ENCODE measurements around the gene PAQR4.
"Not testable (repeated sequence)": the region's sequence is repeated elsewhere in the genome, so short reads cannot be mapped to it uniquely, and the experiment has no call there.

Gene PAQR4

DNA sequence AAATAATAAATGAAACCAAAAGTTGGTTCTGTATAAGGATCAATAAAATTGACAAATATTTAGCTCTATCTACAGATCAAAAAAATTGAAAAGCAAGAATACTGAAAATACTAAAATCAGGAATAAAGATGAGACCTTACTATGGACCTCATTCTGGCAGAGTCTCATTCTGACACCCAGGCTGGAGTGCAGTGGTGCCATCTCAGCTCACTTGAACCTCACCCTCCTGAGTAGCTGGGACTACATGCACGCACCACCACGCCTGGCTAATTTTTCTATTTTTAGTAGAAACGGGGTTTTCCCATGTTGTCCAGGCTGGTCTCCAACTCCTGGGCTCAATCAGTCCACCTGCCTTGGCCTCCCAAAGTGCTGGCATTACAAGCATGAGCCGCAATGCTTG is 27.1 kb upstream of the PAQR4 start:
- FAIRE-seq, result no peak

DNA sequence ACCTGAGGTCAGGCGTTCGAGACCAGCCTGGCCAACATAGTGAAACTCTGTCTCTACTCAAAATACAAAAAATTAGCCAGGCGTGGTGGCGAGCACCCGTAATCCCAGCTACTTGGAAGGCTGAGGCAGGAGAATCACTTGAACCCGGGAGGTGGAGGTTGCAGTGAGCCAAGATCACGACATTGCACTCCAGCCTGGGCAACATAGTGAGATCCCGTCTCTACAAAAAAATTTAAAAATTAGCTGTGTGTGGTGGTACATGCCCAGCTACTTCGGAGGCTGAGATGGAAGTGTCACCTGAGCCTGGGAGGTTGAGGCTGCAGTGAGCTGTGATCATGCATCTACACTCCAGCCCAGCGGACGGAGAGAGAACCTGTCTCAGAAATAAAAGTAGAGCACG is 25.4 kb upstream of the PAQR4 start:
- not testable (repeated sequence) for FAIRE-seq; DNase-seq (ENCODE audit: extremely low spot score, insufficient read length, low read depth)

More for the DNA sequence above, 27.1 kb upstream of the PAQR4 start:
- no peak for DNase-seq (ENCODE audit: extremely low spot score, insufficient read length, low read depth)

DNA sequence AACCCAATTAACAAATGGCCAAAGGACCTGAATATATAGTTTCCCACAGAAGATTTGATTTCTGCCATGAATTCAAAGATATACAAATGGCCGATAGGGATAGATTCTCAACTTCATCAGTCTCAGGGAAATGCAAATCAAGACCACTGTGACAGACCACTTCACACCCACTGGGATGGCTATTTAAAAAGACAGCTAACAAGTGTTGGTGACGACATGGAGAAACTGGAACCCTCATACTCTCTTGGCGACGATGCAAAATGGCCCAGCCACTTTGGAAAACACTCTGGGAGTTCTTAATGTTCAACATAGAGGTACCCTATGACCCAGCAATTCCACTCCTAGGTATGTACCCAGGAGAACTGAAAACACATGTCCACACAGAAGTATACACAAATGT is 22.5 kb upstream of the PAQR4 start:
- no peak for FAIRE-seq

DNA sequence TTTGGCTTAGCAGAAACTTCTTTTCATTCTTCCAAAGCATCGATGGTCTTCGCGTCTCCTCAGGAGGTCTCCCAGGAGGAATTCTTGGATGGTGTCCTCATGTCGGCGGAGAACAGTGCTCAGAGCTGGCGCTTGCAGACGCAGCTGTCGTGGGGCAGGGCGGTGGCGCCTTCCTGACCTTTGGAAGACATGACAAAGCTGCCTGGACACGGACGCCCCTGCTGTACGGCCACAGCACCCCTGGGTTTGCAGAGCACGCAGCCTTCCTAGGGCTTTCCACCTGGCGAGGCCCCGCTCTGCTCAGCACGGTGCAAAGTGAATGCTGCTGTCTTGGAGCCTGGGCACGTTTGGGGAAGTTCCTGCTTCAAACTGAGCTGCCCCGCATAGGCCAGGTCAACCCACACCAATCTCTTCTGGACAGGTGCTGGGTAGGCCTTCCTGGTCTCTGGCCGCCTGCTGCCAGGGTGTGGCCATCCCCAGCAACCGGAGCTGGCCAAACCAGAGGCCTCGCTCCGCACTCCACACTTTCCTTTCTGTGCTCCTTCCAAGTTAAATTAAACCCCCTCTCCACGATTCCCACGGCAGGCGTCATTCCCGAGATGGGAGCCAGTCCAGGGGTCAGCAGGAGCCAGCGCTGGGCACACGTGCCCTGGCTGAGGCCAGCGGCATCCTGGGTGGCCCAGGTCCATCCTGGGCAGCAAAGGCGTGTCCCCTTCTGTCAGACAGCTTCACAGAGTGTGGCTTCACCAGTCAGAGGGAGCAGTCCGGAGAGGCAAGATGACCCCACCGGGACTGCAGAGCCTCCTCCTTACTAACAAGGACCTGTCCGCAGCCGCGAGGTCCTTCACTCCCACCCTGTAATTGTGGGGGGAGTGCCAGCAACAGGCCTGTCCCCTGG is 20.1 kb upstream of the PAQR4 start:
- FAIRE-seq, result no peak
- DNase-seq (ENCODE audit: extremely low spot score, insufficient read length, low read depth), result no peak

More for the DNA sequence above, 22.5 kb upstream of the PAQR4 start:
- DNase-seq (ENCODE audit: extremely low spot score, insufficient read length, low read depth), result no peak

DNA sequence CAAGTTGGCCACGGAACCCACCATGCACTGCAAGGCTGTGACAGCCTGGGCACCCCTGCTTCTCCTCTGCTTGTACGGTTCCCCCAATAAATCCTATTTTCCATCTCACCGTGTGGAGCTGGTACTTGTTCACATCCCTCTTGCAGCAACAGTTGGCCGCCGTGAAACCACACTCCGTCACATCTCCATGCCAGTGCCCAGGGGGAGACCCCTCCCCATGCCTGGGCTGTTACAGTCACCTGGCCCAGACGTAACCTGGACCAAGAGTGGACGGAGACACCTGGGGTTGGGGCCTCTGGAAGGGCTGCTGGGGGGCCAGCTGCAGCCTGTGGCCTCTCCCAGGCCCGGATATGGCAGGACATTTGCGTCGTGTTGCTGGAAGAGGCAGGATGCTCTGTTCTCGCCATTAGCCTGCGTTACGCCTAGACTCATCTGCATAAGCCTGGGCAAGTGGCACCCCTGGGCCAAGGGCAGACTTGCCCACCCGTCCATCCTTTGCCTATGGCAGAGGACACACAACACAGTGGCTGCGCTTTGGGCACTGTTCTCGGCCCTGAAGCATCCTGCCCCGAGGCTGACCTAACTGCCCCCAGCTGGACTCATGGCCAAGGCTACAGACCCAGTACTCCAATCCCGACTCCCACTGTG is 19.3 kb upstream of the PAQR4 start:
- DNase-seq (ENCODE audit: extremely low spot score, insufficient read length, low read depth) (no peak), FAIRE-seq (no peak)

DNA sequence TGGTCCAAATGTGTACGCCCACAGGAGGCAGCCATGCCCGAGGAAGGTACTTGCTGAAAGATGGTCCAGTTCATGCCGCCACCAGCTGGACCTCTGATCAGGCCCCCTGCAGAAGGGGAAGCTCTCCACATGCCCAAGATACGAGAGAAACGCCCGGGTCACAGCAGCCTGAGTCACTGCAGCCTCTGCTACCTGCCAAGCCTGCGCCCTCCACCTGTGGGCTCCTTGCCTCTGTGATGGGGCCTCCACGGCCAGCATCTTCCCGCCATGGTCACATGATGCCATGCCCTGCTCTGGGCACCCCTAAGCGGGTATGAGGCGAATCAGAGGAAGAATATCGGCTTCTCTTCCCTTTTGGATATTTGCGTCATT is 18.8 kb upstream of the PAQR4 start:
- no peak for DNase-seq (ENCODE audit: extremely low spot score, insufficient read length, low read depth)
- no peak for FAIRE-seq

DNA sequence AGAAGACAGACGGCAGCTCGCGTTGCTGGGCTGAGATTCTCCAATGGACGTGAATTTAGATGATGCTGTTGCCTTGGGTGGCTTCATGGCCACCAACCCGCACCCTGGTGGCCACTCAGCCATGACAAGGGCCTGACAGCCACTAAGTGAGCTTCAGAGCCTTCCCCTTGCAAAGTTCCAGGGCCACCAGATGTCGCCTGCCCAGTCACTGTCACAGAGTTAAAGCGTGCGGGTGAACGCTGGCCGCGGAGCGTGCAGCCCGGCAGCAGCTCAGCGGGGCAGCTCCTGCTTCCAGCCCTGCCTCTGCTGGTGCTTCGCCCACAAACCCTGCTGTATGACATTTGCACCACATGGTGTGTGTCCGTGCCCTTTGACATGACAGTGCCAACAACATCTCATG is 18.4 kb upstream of the PAQR4 start:
- DNase-seq (ENCODE audit: extremely low spot score, insufficient read length, low read depth) (no peak), FAIRE-seq (no peak)

DNA sequence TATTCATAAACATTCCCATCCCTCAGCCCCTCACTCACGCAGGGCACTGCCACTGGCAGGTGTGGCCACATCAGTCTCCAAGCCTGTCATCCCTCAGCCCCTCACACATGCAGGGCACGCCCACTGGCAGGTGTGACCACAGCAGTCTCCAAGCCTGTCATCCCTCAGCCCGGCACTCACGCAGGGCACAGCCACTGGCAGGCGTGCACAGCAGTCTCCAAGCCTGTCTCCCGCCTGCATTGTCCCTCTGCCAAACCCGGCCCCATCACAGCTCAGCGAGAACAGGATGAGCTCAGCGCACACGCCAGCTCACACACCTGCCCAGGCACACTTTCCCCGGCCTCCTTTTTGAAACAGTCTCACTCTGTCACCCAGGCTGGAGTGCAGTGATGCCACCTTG is 16.5 kb upstream of the PAQR4 start:
- DNase-seq (ENCODE audit: extremely low spot score, insufficient read length, low read depth) (no peak), FAIRE-seq (no peak)

DNA sequence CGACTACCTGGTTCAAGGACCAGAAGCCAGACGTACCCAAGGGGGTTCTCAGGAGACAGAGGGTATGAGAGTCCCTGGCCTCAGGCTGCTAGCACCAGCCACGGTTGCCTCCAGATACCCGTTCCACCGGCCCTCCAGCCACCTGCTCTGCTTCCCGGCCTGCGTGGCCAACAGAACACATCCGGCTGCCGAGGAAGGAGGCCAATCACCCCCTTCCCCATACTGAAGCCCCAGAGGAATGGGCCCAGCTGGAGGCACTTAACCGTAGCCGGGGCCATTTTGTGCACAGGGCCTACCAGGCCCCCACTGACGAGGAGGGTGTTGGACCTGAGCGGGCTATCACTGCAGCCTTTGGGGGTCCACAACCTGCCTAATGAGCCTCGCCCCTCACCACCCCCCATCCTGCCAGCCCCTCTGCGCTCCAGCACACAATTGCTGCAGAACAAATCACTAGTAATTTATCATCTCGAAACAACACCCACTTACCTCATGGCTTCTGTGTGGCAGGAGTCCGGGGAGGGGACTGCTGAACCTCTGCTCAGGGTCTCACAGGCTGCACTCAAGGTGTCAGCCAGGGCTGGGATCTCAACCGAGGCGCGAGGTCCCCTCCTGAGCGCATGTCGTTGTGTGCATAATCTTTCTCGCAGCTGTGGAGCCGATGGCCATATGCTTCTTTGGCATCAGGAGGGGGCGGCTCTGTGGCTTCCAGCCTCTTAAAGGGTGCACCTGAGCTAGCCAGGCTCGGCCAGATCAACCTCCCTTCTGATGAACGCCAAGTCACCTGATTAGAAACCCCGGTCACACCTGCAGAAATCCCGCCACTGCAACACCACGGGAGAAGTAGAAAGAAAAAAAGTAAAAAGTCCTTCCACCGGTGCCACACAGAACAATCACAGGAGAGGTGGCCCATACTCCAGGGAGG is 15.2 kb upstream of the PAQR4 start:
- DNase-seq (ENCODE audit: extremely low spot score, insufficient read length, low read depth) (no peak), FAIRE-seq (no peak)

DNA sequence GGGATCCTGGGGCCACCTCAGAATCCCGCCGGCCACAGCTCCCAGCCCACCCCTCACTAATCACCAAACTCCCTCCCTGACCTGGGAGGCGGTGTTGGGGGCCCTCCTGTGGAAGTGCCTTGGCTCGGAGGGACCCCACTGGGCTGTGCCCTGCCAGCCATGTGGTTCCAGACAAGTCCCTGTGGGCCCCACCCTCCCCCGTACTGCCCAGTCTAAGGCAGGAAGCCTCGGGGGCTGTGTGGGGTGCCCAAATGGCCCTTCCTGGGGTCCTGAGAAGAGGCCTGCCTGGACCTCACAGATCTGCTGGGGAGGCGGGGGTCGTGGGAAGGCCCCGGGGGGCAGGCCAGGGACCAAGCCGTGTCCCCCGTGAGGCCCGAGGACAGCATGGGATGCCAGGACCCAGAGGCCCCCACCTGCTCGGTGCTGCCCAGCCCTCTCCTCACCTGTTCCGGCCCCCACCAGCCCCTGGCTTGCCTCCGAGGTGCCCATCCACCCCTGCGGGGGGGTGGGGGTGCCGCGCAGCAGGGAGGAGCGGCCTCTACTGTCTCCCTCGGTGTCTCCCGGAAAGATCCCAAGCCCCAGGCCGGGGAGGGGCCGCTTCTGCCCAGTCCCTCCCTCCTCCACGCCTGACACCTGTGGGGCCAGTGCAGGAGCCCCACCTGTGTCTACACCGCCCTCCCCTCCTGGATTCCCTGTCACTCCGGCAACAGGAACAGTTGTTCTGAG is 14.3 kb upstream of the PAQR4 start:
- DNase-seq (ENCODE audit: extremely low spot score, insufficient read length, low read depth) (no peak), FAIRE-seq (no peak)

DNA sequence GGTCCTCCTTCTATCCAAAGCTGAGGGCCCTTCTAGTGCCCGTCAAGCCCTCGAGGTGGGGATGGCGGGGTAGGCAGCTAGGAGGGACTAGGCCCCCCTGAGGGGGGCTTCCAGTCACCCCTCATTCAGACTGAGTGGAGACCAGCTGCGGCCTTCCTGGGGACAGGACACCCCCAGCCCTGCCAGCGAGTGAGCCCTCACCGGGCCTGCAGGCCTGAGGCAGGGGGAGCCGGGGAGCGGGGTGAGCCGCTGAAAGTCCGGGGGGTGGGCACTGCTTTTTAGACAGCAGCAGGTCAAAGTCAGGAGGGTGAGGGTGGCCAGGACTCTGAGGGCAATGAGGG is 13.7 kb upstream of the PAQR4 start:
- DNase-seq (ENCODE audit: extremely low spot score, insufficient read length, low read depth), result no peak
- no peak for FAIRE-seq

DNA sequence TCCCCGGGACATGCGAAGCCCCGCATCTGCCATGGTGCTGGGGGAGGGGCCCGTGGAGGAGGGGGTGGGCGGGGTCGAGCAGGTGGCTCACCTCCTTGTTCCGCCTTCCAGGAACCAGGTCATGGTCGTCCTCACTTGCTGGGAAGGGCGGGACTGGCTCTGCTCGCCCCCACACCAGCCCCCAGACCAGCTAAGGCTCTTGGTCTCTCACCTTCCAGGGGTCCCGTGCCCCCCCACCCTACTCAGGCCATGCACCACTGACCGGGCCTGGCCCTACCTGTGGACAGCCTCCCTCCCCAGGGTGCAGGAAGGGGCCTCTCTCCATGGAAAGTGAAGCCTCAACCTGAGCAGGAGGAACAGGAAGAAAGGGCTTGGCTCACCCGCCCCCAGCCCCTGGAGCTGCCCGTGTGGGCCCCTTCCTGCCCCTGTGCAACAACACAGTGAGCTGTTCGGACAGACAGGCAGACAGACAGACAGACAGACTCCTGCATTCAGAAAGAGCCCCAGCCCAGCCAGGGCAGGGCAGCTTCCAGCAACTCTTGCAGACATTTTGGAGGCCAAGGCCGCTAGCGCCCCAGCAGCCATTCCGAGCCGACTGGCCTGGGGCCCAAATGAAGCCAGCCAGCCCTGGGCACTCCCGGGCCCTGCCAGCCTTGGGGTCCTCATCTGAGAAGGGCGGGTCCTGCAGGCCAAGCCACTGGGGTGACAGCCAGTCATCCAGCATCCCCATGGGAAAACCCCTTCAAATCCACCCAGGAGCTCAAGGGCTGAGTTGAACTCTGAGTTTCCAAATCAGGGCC is 13.2 kb upstream of the PAQR4 start:
- DNase-seq (ENCODE audit: extremely low spot score, insufficient read length, low read depth), result no peak
- FAIRE-seq, result no peak

DNA sequence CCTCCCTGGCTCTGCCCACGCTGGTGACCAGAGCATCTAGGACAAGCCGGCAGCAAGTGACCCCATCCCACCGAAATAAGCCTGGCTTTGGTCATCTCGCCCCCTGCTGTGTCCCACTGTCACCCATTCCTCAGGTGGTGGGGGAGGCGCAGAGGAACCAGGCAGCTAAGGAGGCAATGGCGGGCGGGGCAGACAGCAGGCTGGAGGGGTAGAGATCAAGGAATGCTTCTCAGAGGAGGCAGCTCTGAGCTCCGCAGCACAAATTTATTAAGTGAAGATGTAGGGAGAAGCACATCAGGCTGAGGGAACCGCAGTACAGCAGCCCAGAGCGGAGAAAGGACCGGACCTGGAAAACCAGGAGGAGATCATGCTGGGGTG is 12.6 kb upstream of the PAQR4 start:
- no peak for FAIRE-seq
- no peak for DNase-seq (ENCODE audit: extremely low spot score, insufficient read length, low read depth)

DNA sequence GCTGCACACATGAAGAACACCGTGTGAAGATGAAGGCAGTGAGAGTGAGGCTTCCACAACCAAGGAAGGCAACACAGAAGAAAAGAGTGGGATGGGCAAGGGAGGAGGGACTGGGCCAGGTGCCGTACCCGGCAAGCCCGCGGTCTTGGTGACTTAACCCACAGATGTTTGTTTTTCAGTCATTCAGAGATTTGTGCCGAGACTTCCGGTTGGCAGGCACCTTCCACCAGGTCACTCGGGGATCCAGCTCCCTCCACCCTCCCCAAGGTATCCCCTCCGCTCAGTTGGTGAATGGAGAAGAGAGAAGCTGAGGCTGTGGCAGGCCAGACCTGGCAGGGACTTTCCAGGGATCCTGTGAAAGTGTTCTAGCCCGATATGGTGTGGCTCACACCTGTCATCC is 9.9 kb upstream of the PAQR4 start:
- FAIRE-seq (peak; percentile 47), DNase-seq (ENCODE audit: extremely low spot score, insufficient read length, low read depth) (no peak)

DNA sequence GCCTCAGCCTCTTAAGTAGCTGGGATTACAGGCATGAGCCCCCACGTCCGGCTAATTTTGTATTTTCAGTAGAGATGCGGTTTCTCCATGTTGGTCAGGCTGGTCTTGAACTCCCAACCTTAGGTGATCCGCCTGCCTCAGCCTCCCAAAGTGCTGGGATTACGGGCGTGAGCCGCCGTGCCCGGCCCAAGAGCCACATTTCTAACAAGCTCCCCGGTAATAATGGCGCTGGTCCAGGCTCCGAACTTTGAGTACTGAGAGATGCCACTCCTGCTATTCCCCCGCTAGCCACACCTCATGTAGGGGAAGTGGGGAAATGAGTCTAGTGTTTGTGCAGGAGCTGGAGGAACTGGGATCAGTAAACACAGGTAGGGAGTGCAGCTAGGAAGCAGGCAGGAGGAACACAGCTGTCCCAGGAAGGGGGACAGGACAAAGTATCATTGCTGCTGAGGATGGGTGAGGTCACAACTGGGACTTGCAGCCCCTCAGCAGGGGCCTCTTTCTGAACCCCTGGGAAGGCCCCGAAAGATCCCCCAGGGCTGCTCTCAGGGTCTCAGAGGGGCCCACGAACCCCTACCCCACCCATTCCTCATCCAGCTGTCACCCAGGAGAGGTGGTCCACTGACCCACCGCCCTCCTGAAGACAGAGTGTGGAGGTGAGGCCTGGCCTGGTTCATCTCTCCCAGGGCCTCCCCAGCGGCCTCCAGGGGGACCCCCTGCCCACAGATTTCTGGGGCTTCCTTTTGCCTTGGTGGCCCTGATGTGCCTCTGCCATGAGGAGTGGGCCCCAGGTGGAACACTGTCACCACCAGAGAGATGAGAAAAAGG is 8.8 kb upstream of the PAQR4 start:
- no peak for DNase-seq (ENCODE audit: extremely low spot score, insufficient read length, low read depth)
- no peak for FAIRE-seq

DNA sequence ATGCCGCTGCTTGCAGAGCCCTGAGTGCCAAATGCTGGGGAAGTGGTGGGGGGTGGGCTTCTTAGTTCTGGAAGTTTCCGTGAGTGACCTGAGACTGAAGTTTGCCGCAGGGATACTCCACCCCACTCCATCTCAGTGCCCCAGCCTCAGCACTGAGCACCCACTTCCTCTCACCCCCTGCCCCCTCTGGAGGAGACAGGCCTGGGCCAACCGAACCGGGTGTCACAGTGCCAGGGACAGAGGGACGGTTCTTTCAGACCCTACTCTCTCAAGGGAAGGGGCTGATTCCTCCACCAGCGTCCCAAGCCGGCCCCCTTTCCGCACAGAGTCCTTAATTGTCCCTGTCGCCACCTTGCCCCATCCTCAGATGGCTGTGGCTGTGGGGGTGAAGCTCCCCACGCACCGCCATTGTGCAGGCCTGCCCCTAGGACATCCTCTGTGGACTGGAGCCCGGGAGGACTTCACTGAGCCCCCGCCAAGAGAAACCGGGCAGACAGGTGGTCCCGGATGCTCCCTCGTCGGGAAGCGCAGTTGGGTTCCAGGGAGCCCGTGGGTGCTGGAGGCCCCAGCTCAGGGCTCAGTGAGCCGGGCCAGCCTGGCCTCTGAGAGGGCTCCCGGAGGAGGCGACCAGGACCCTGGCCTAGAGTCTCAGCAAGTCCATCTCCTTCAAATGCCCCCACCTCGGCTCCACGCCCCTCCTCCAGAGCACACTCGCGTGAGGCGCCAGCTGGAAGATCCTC is 6.6 kb upstream of the PAQR4 start:
- DNase-seq (ENCODE audit: extremely low spot score, insufficient read length, low read depth), result no peak
- no peak for FAIRE-seq

DNA sequence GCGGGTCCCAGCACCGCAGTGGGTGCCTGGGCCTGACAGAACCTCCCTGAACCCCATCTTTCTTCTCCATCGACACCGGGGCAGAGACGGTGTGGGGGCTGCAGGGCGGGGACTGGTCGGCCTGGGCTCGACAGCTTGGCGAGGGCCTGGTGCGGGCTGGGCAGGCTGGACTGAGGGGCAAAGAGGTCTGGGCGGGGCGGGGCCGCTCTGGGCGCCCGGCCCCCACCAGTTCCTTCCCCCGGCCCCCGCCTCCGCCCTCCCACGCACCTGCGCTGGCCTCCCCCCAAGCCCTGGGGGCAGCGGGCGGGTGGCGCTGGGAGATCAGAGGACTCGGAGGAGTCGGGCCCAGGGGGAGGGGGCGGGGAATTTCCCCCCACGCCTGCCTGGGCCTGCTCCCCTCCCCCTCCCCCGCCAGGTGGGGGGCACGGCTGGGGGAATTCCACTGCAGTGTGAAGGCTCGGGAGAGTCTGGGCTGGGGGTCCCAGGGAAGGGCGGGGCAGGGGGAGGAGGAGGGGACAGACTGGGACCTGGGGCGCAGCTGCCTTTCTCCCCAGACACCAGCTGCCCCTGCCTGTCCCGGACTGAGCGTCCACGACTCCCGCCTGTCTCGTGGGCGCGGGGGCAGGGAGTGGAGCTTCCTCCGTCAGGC is 6.0 kb upstream of the PAQR4 start:
- DNase-seq (ENCODE audit: extremely low spot score, insufficient read length, low read depth) (no peak), FAIRE-seq (no peak)

Measured in GM18507 (cell line).